ENCODE results near the gene AGO4.
"Not testable (repeated sequence)": the region's sequence is repeated elsewhere in the genome, so short reads cannot be mapped to it uniquely, and the experiment has no call there.

Gene AGO4

GRCh38 chr1:35773711-35774110 lies 34.1 kb upstream of the AGO4 start:
- H3K4me3 ChIP-seq (ENCODE audit: low read depth, low read length), result no peak overlapping the region
- no peak for TF ChIP-seq CTCF (IDR thresholded peaks at IDR 0.05; ENCODE audit: low read depth, low read length, missing control alignments)
- no peak for DNase-seq (ENCODE audit: low read depth)

- not testable (repeated sequence) for DNase-seq (ENCODE audit: low read depth); H3K4me3 ChIP-seq (ENCODE audit: low read depth, low read length)
Observed at GRCh38 chr1:35776172-35776571, 31.6 kb upstream of the AGO4 start.

- no peak for TF ChIP-seq CTCF (IDR thresholded peaks at IDR 0.05; ENCODE audit: low read depth, low read length, missing control alignments)
- DNase-seq (ENCODE audit: low read depth), result no peak
- H3K4me3 ChIP-seq (ENCODE audit: low read depth, low read length), result no peak overlapping the region
Observed at GRCh38 chr1:35777109-35777508, 30.7 kb upstream of the AGO4 start.

- no peak for TF ChIP-seq CTCF (IDR thresholded peaks at IDR 0.05; ENCODE audit: low read depth, low read length, missing control alignments)
- H3K4me3 ChIP-seq (ENCODE audit: low read depth, low read length), result no peak overlapping the region
- DNase-seq (ENCODE audit: low read depth), result no peak
Observed at GRCh38 chr1:35783055-35783583, 24.7 kb upstream of the AGO4 start.

GRCh38 chr1:35784364-35784763 lies 23.5 kb upstream of the AGO4 start:
- DNase-seq (ENCODE audit: low read depth); H3K4me3 ChIP-seq (ENCODE audit: low read depth, low read length): not testable (repeated sequence)

- DNase-seq (ENCODE audit: low read depth), result no peak
- no peak for TF ChIP-seq CTCF (IDR thresholded peaks at IDR 0.05; ENCODE audit: low read depth, low read length, missing control alignments)
Observed at GRCh38 chr1:35788139-35788538, 19.7 kb upstream of the AGO4 start.

GRCh38 chr1:35790670-35791069 lies 17.1 kb upstream of the AGO4 start:
- DNase-seq (ENCODE audit: low read depth), result no peak
- no peak overlapping the region for H3K4me3 ChIP-seq (ENCODE audit: low read depth, low read length)
- TF ChIP-seq CTCF (IDR thresholded peaks at IDR 0.05; ENCODE audit: low read depth, low read length, missing control alignments), result no peak

More at GRCh38 chr1:35788139-35788538, 19.7 kb upstream of the AGO4 start:
- H3K4me3 ChIP-seq (ENCODE audit: low read depth, low read length), result no peak overlapping the region

GRCh38 chr1:35795295-35795694 lies 12.5 kb upstream of the AGO4 start:
- TF ChIP-seq CTCF (IDR thresholded peaks at IDR 0.05; ENCODE audit: low read depth, low read length, missing control alignments), result no peak
- no peak overlapping the region for H3K4me3 ChIP-seq (ENCODE audit: low read depth, low read length)
- DNase-seq (ENCODE audit: low read depth), result no peak
